OCI-LY7 (cell line): ENCODE data around the gene P3H3.

Source experiments
- CTCF ChIP-seq: fragments of 200-600 bp; sonication (generic); conservative IDR thresholded peaks from 2 replicates; pipeline ENCODE4 v1.5.1; 2014; ENCODE audit warnings: mild to moderate bottlenecking, antibody characterized with exemption, low read length, moderate library complexity, mixed read lengths
- EZH2phosphoT487 ChIP-seq: fragments of 200-600 bp; sonication (generic); IDR thresholded peaks from 2 replicates; pipeline ENCODE4 v1.6.1; 2018; ENCODE audit warnings: low read depth, borderline replicate concordance, mild to moderate bottlenecking, mixed run types, antibody characterized with exemption, low read length, moderate library complexity, mixed read lengths

GRCh38 chr12:6839482-6840201 lies 11.4 kb downstream of the P3H3 start:
- TF ChIP-seq CTCF (no peak), EZH2phosphoT487 (no peak)
